Neural cell (in vitro differentiated cells): Measurements from ENCODE around the gene HDAC11. TPM values are rescaled to one million over a fixed set of nuclear protein-coding genes. Genes with fewer than 3 reads are reported as not detected.

Experiments
- H2AFZ ChIP-seq: fragments of 200-600, 300-800 bp; sonication (generic), shearing (Covaris generic); 2 replicates; pipeline ENCODE4 v1.6.0; 2014; ENCODE audit warnings: low read depth, mild to moderate bottlenecking, antibody characterized with exemption, low read length, moderate library complexity
- H3F3A ChIP-seq: fragments of 200-600 bp; shearing (Covaris generic); 2 replicates; pipeline ENCODE4 v1.6.1; 2016; ENCODE audit warnings: mild to moderate bottlenecking, moderate library complexity, mixed read lengths, antibody characterized with exemption, low read length; ENCODE audit not compliant: insufficient read depth, poor library complexity, severe bottlenecking
- H3K27ac ChIP-seq: fragments of 200-600, 300-800 bp; sonication (generic), shearing (Covaris generic); 2 replicates; pipeline ENCODE4 v1.5.1; 2014; ENCODE audit warnings: mild to moderate bottlenecking, low read length, moderate library complexity
- H3K27me3 ChIP-seq: fragments of 300-800, 200-600 bp; sonication (generic), shearing (Covaris generic); 2 replicates; pipeline ENCODE4 v1.6.0; 2014; ENCODE audit warnings: mild to moderate bottlenecking, low read depth, low read length, moderate library complexity; ENCODE audit not compliant: insufficient read depth
- H3K36me3 ChIP-seq: fragments of 300-800, 200-600 bp; sonication (generic), shearing (Covaris generic); 2 replicates; pipeline ENCODE4 v1.5.1; 2014; ENCODE audit warnings: mild to moderate bottlenecking, antibody characterized with exemption, low read length, moderate library complexity; ENCODE audit not compliant: insufficient read depth
- H3K4me2 ChIP-seq: fragments of 300-800, 200-600 bp; sonication (generic), shearing (Covaris generic); 2 replicates; pipeline ENCODE4 v1.6.0; 2014; ENCODE audit warnings: mild to moderate bottlenecking, low read length
- H3K4me3 ChIP-seq: fragments of 300-800, 200-600 bp; sonication (generic), shearing (Covaris generic); 2 replicates; pipeline ENCODE4 v1.5.1; 2014; ENCODE audit warnings: mild to moderate bottlenecking, low read length, moderate library complexity
- H3K79me2 ChIP-seq: fragments of 200-600 bp; shearing (Covaris generic); replicated peaks from 2 replicates; pipeline ENCODE4 v1.6.0; 2014; ENCODE audit warnings: mild to moderate bottlenecking, low read length, moderate library complexity; ENCODE audit not compliant: insufficient read depth
- H3K9ac ChIP-seq: fragments of 300-800, 200-600 bp; sonication (generic), shearing (Covaris generic); 2 replicates; pipeline ENCODE4 v1.6.1; 2016; ENCODE audit warnings: mild to moderate bottlenecking, low read length, mixed read lengths
- H3K9me2 ChIP-seq: fragments of 200-600 bp; shearing (Covaris generic); 2 replicates; pipeline ENCODE4 v1.6.1; 2016; ENCODE audit warnings: mild to moderate bottlenecking, low read length, mixed read lengths; ENCODE audit not compliant: insufficient read depth
- H3K9me3 ChIP-seq: fragments of 200-600, 300-800 bp; sonication (generic), shearing (Covaris generic); 2 replicates; pipeline ENCODE4 v1.6.1; 2016; ENCODE audit warnings: mild to moderate bottlenecking, mixed run types, low read length, moderate library complexity, mixed read lengths
- H4K20me1 ChIP-seq: fragments of 200-600 bp; shearing (Covaris generic); 2 replicates; pipeline ENCODE4 v1.6.1; 2016; ENCODE audit warnings: mild to moderate bottlenecking, mixed run types; ENCODE audit not compliant: insufficient read depth
- CTCF ChIP-seq: fragments of 450-650 bp; IDR thresholded peaks from 2 replicates; pipeline ENCODE4 v1.5.1; 2014; ENCODE audit warnings: antibody characterized with exemption, mild to moderate bottlenecking, moderate library complexity; ENCODE audit not compliant: poor library complexity, severe bottlenecking
- EP300 ChIP-seq: fragments of 450-650 bp; conservative IDR thresholded peaks from 2 replicates; pipeline ENCODE4 v1.6.1; 2014; ENCODE audit warnings: antibody characterized with exemption, mild to moderate bottlenecking, moderate library complexity; ENCODE audit not compliant: poor library complexity, severe bottlenecking
- EZH2 ChIP-seq: fragments of 200-600, 300-800 bp; shearing (Covaris generic), sonication (generic); IDR thresholded peaks from 2 replicates; pipeline ENCODE4 v1.6.1; 2014; ENCODE audit warnings: antibody characterized with exemption, low read length, borderline replicate concordance, mild to moderate bottlenecking; ENCODE audit not compliant: insufficient read depth, poor library complexity, severe bottlenecking
- MXI1 ChIP-seq: fragments of 450-650 bp; conservative IDR thresholded peaks from 2 replicates; pipeline ENCODE4 v1.6.1; 2014; ENCODE audit warnings: antibody characterized with exemption, mild to moderate bottlenecking; ENCODE audit not compliant: poor library complexity, severe bottlenecking
- POLR2AphosphoS5 ChIP-seq: IDR thresholded peaks from 2 replicates; pipeline ENCODE4 v1.6.1; 2012
- RAD21 ChIP-seq: fragments of 450-650 bp; conservative IDR thresholded peaks from 2 replicates; pipeline ENCODE4 v1.6.1; 2014; ENCODE audit warnings: antibody characterized with exemption, mild to moderate bottlenecking, moderate library complexity
- REST ChIP-seq: IDR thresholded peaks from 2 replicates; pipeline ENCODE4 v1.6.1; 2012; ENCODE audit warnings: borderline replicate concordance
- SMC3 ChIP-seq: fragments of 450-650 bp; conservative IDR thresholded peaks from 2 replicates; pipeline ENCODE4 v1.6.1; 2014; ENCODE audit warnings: antibody characterized with exemption, mild to moderate bottlenecking, moderate library complexity; ENCODE audit not compliant: poor library complexity
- TAF1 ChIP-seq: IDR thresholded peaks from 2 replicates; pipeline ENCODE4 v1.6.1; 2012; ENCODE audit warnings: low read depth
- polyA plus RNA-seq: library from polyadenylated mRNA; depleted of rRNA; stranded (reverse); fragments of >200 nt; gene quantifications from 2 replicates; pipeline ENCODE4 v1.2.3, GENCODE V29; 2014

HDAC11 gene
- polyA plus RNA-seq, 1 donor from 2014 or later = 14.8 TPM

GRCh38 chr3:13491206-13491974, 11.3 kb downstream of the HDAC11 start:
- H3K4me2 ChIP-seq = no peak overlapping the region
- no peak overlapping the region for H3K9ac ChIP-seq
- H3K79me2 ChIP-seq = no peaks in the 10 kb centered on the region
- TF ChIP-seq TAF1 (no peak), REST (no peak), SMC3 (no peak), CTCF (no peak), POLR2AphosphoS5 (no peak), MXI1 (no peak), RAD21 (no peak), EP300 (no peak), EZH2 (no peak)
- no peaks in the 10 kb centered on the region for H3K36me3 ChIP-seq
- no peak overlapping the region for H2AFZ ChIP-seq
- no peaks in the 10 kb centered on the region for H3K9me2 ChIP-seq
- no peak overlapping the region for H3K4me3 ChIP-seq
- H4K20me1 ChIP-seq = no peaks in the 10 kb centered on the region
- H3K27ac ChIP-seq = no peak overlapping the region
- no peaks in the 10 kb centered on the region for H3K27me3 ChIP-seq
- H3F3A ChIP-seq = no peaks in the 10 kb centered on the region
- H3K9me3 ChIP-seq = no peaks in the 10 kb centered on the region

- H3K9ac ChIP-seq = no peak overlapping the region
- no peak overlapping the region for H2AFZ ChIP-seq
- H3K9me3 ChIP-seq = no peaks in the 10 kb centered on the region
- H3K9me2 ChIP-seq = no peaks in the 10 kb centered on the region
- no peak for TF ChIP-seq TAF1
- TF ChIP-seq EP300 = no peak
- no peak for TF ChIP-seq REST
- TF ChIP-seq EZH2 = no peak
- no peak for TF ChIP-seq MXI1
- TF ChIP-seq RAD21 = no peak
- TF ChIP-seq SMC3 = no peak
- TF ChIP-seq CTCF = no peak
- TF ChIP-seq POLR2AphosphoS5 = no peak
- H3K27ac ChIP-seq = no peak overlapping the region
- H3K4me3 ChIP-seq = no peak overlapping the region
- H3K27me3 ChIP-seq = no peaks in the 10 kb centered on the region
- H4K20me1 ChIP-seq = no peaks in the 10 kb centered on the region
- no peaks in the 10 kb centered on the region for H3F3A ChIP-seq
- no peaks in the 10 kb centered on the region for H3K79me2 ChIP-seq
- H3K36me3 ChIP-seq = no peaks in the 10 kb centered on the region
- no peak overlapping the region for H3K4me2 ChIP-seq
Observed at GRCh38 chr3:13492048-13492447, 11.9 kb downstream of the HDAC11 start.
